SK-N-SH (cell line): ENCODE measurements around the gene BAIAP2. TPM values are rescaled to one million over a fixed set of nuclear protein-coding genes. Genes with fewer than 3 reads are reported as not detected.
"Not testable (repeated sequence)": the region's sequence is repeated elsewhere in the genome, so short reads cannot be mapped to it uniquely, and the experiment has no call there.

Source experiments
- CTCF ChIA-PET: fragments of 300-600, 350-600 bp; formaldehyde crosslinking; extraction: SDS; loops from one replicate; lab custom pipeline; 2021; lab: Yijun Ruan, JAX
- POLR2A ChIA-PET: fragments of 350-600 bp; sonication (Branson Sonifier 250); formaldehyde crosslinking; extraction: SDS; loops from one replicate; lab custom pipeline; 2020; ENCODE audit warnings: antibody characterized with exemption, inconsistent platforms; lab: Yijun Ruan, JAX
- DNase-seq: peaks from one replicate; pipeline ENCODE4 v3.0.0; 2012
- H2AFZ ChIP-seq: fragments of 200-600 bp; sonication (generic); 2 replicates; pipeline ENCODE4 v1.8.1; 2016; ENCODE audit warnings: antibody characterized with exemption, mild to moderate bottlenecking, low read depth
- H3F3A ChIP-seq: fragments of 200-600 bp; sonication (generic); replicated peaks from 2 replicates; pipeline ENCODE3; 2016; ENCODE audit warnings: antibody characterized with exemption, mild to moderate bottlenecking; ENCODE audit not compliant: insufficient read depth
- H3K27ac ChIP-seq, 2 experiments: fragments of 200-500 bp in 1 of 2; fragments of 200-600 bp in 1 of 2; sonication (Bioruptor generic) in 1 of 2; sonication (generic), shearing (Covaris generic) in 1 of 2; 2 replicates each; pipeline versions ENCODE4 v1.5.1 to v1.6.1; 2014 to 2016; ENCODE audit warnings: low read depth in 2 of 2, inconsistent platforms in 1 of 2, low read length in 1 of 2, mild to moderate bottlenecking in 1 of 2, mixed read lengths in 1 of 2
- H3K27me3 ChIP-seq: fragments of 200-600 bp; sonication (generic), shearing (Covaris generic); 2 replicates; pipeline ENCODE4 v1.6.1; 2016; ENCODE audit warnings: mixed run types; ENCODE audit not compliant: insufficient read depth
- H3K36me3 ChIP-seq, 2 experiments: fragments of 200-500 bp in 1 of 2; fragments of 200-600 bp in 1 of 2; sonication (Bioruptor generic) in 1 of 2; sonication (generic) in 1 of 2; replicated peaks in 1 of 2; 2 replicates each; pipeline versions ENCODE3 to v1.5.1; 2014 to 2016; ENCODE audit warnings: low read length in 1 of 2, mild to moderate bottlenecking in 1 of 2; ENCODE audit not compliant: insufficient read depth in 2 of 2, control insufficient read depth in 1 of 2
- H3K4me1 ChIP-seq, 2 experiments: fragments of 200-500 bp in 1 of 2; fragments of 200-600 bp in 1 of 2; sonication (Bioruptor generic) in 1 of 2; sonication (generic), shearing (Covaris generic) in 1 of 2; 2 replicates each; pipeline versions ENCODE4 v1.5.1 to v1.6.1; 2014 to 2016; ENCODE audit warnings: low read depth in 1 of 2, low read length in 1 of 2, mixed run types in 1 of 2; ENCODE audit not compliant: insufficient read depth in 2 of 2, control insufficient read depth in 1 of 2
- H3K4me2 ChIP-seq: fragments of 200-600 bp; sonication (generic), shearing (Covaris generic); 2 replicates; pipeline ENCODE4 v1.6.1; 2017; ENCODE audit warnings: mixed run types
- H3K4me3 ChIP-seq, 2 experiments: fragments of 200-500 bp in 1 of 2; fragments of 200-600 bp in 1 of 2; sonication (Bioruptor generic) in 1 of 2; sonication (generic), shearing (Covaris generic) in 1 of 2; 2 replicates each; pipeline versions ENCODE4 v1.5.1 to v1.8.1; 2014 to 2016; ENCODE audit warnings: low read depth in 2 of 2, inconsistent platforms in 1 of 2, low read length in 1 of 2, mild to moderate bottlenecking in 1 of 2, mixed read lengths in 1 of 2, moderate library complexity in 1 of 2
- H3K79me2 ChIP-seq: fragments of 200-600 bp; sonication (generic); 2 replicates; pipeline ENCODE4 v1.8.1; 2017; ENCODE audit warnings: mild to moderate bottlenecking; ENCODE audit not compliant: insufficient read depth
- H3K9ac ChIP-seq: fragments of 200-600 bp; sonication (generic); 2 replicates; pipeline ENCODE4 v1.6.1; 2017; ENCODE audit warnings: mixed run types
- H3K9me2 ChIP-seq: fragments of 200-600 bp; sonication (generic); 2 replicates; pipeline ENCODE4 v1.6.1; 2017; ENCODE audit warnings: mixed run types
- H3K9me3 ChIP-seq: fragments of 200-600 bp; sonication (generic); 2 replicates; pipeline ENCODE4 v1.6.1; 2017; ENCODE audit warnings: mixed run types, mild to moderate bottlenecking, moderate library complexity
- H4K20me1 ChIP-seq: fragments of 200-600 bp; sonication (generic); 2 replicates; pipeline ENCODE4 v1.6.1; 2017; ENCODE audit warnings: mild to moderate bottlenecking, mixed run types; ENCODE audit not compliant: insufficient read depth
- EZH2phosphoT487 ChIP-seq: fragments of 200-600 bp; sonication (generic); IDR thresholded peaks from 2 replicates; pipeline ENCODE4 v1.6.1; 2017; ENCODE audit warnings: low read depth, mixed run types, mild to moderate bottlenecking, antibody characterized with exemption, moderate library complexity, borderline replicate concordance
- MXI1 ChIP-seq: IDR thresholded peaks from 2 replicates; pipeline ENCODE4 v1.6.1; 2012; ENCODE audit warnings: mild to moderate bottlenecking, low read depth, low read length, improper control_type of control experiment
- NRF1 ChIP-seq: IDR thresholded peaks from 2 replicates; pipeline ENCODE4 v1.6.1; 2012; ENCODE audit warnings: low read depth, mild to moderate bottlenecking, low read length
- PBX3 ChIP-seq: IDR thresholded peaks from 2 replicates; pipeline ENCODE4; 2012
- RAD21 ChIP-seq: IDR thresholded peaks from 2 replicates; pipeline ENCODE4 v1.6.1; 2012; ENCODE audit warnings: mild to moderate bottlenecking, low read length
- RFX5 ChIP-seq: IDR thresholded peaks from 2 replicates; pipeline ENCODE4 v1.6.1; 2012; ENCODE audit warnings: mild to moderate bottlenecking, improper control_type of control experiment, low read length
- WGBS: methylation state at CpG from one replicate; pipeline ENCODE4 v1.1.6; 2017; ENCODE audit warnings: low lambda C conversion rate; 5-methylcytosine and 5-hydroxymethylcytosine counted together
- polyA plus RNA-seq, 3 experiments: library from polyadenylated mRNA; depleted of rRNA; stranded (reverse); fragments of >200 nt; gene quantifications; 2 replicates each; pipeline ENCODE4 v1.2.3, GENCODE V29; 2012
- TF ChIP-seq, protein P1 (sequence below): IDR thresholded peaks from 2 replicates; pipeline ENCODE4 v1.6.1; 2012; ENCODE audit warnings: mild to moderate bottlenecking, low read depth, low read length, moderate library complexity

BAIAP2 gene
- polyA plus RNA-seq, 1 of the 3 experiments (the other 2 are of a cell fraction) = 19.8 TPM

GRCh38 chr17:81152288-81152828, 117.4 kb downstream of the BAIAP2 start (continued):
- TF ChIP-seq, protein P1, sequence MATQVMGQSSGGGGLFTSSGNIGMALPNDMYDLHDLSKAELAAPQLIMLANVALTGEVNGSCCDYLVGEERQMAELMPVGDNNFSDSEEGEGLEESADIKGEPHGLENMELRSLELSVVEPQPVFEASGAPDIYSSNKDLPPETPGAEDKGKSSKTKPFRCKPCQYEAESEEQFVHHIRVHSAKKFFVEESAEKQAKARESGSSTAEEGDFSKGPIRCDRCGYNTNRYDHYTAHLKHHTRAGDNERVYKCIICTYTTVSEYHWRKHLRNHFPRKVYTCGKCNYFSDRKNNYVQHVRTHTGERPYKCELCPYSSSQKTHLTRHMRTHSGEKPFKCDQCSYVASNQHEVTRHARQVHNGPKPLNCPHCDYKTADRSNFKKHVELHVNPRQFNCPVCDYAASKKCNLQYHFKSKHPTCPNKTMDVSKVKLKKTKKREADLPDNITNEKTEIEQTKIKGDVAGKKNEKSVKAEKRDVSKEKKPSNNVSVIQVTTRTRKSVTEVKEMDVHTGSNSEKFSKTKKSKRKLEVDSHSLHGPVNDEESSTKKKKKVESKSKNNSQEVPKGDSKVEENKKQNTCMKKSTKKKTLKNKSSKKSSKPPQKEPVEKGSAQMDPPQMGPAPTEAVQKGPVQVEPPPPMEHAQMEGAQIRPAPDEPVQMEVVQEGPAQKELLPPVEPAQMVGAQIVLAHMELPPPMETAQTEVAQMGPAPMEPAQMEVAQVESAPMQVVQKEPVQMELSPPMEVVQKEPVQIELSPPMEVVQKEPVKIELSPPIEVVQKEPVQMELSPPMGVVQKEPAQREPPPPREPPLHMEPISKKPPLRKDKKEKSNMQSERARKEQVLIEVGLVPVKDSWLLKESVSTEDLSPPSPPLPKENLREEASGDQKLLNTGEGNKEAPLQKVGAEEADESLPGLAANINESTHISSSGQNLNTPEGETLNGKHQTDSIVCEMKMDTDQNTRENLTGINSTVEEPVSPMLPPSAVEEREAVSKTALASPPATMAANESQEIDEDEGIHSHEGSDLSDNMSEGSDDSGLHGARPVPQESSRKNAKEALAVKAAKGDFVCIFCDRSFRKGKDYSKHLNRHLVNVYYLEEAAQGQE = no peak

DNA sequence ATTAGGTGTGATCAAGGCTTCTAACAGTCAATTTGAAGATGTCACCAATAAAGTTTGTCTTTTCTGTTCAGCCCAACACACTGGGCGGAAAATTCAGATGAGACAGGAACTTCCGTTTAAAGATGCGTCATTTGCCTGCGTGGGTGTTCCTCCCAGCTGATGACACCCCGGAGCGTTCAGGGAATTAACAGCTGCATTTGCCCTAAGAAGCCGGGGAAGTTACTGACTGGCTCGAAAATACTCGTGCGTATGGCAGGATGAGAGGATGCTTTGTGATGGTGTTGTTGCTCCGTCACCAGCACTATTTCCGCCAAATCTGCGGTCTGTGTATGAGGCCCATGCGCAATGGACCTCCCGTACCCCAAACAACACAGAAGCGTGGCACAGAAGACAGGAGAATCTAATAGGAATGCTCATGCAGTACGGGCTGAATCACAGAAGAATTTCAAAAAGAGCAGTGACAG, 118.4 kb downstream of the BAIAP2 start:
- Histone ChIP-seq H3K9me3 (no peaks in the 10 kb centered on the region), H2AFZ (no peak overlapping the region), H3K4me3 (no peak overlapping the region), H3F3A (no peaks in the 10 kb centered on the region), H3K27me3 (no peaks in the 10 kb centered on the region; the same call in 1 of the 2 replicates), H3K36me3 (no peaks in the 10 kb centered on the region), H3K4me2 (no peak overlapping the region), H4K20me1 (no peaks in the 10 kb centered on the region), H3K27ac (no peak overlapping the region), H3K9me2 (no peaks in the 10 kb centered on the region), H3K9ac (no peak overlapping the region), H3K79me2 (no peaks in the 10 kb centered on the region), H3K4me1 (no peaks in the 10 kb centered on the region)
- ChIA-PET POLR2A (interaction anchor here (0.7 kb wide), 1 partner anchor 77 kb away, joined by 3 read pairs; no protein-coding TSS in a partner anchor), CTCF (interaction anchor here (0.6 to 6.8 kb wide), 5 partner anchors 10 to 131 kb away, joined by 3 to 61 read pairs (median 5); no protein-coding TSS in a partner anchor)
- peak; percentile 15 for DNase-seq
- WGBS = 81% methylated on average over 17 of the region's 17 CpGs
- TF ChIP-seq RFX5 = no peak
- no peak for TF ChIP-seq PBX3
- no peak for TF ChIP-seq EZH2phosphoT487
- TF ChIP-seq NRF1 = no peak
- no peak for TF ChIP-seq MXI1
- TF ChIP-seq RAD21 = no peak

DNA sequence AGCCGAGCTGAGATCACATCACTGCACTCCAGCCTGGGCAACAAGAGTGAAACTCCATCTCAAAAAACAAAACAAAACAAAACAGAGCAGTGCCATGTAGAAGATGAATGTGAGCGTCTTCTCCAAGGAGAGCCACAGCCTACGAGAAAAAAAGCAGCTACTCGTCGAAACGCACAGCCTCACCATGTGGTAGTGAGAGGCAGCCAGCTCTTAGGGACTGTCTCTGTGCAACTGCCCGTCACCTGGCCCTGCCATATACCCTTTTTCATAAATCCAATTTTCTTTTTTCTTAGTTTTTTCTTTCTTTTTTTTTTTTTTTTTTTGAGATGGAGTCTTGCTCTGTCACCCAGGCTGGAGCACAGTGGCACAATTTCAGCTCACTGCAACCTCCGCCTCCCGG, 119.1 kb downstream of the BAIAP2 start:
- H3K4me3 ChIP-seq, DNase-seq, H3K9ac ChIP-seq, H3F3A ChIP-seq, H3K9me3 ChIP-seq, H3K36me3 ChIP-seq, H3K27ac ChIP-seq, H3K79me2 ChIP-seq, H3K9me2 ChIP-seq, H3K4me2 ChIP-seq, H4K20me1 ChIP-seq, H2AFZ ChIP-seq, H3K27me3 ChIP-seq, H3K4me1 ChIP-seq, POLR2A ChIA-PET: not testable (repeated sequence)
- WGBS = 82% methylated on average over 9 of the region's 9 CpGs
- CTCF ChIA-PET = interaction anchor here (0.8 to 6.8 kb wide), 3 partner anchors 10 to 47 kb away, joined by 3 to 61 read pairs (median 4); no protein-coding TSS in a partner anchor
